HCT116 (cell line): ENCODE results near the gene GM2A. TPM values are rescaled to one million over a fixed set of nuclear protein-coding genes. Genes with fewer than 3 reads are reported as not detected.

Source experiments
- ATAC-seq: fragments of 200-7000 bp; cut with Tn5 transposase; 2 replicates; pipeline ENCODE4 v1.9.1; 2020; ENCODE audit warnings: mild to moderate bottlenecking, moderate library complexity
- BruUV-seq: library from RNA; stranded (reverse); fragments of 400-500 nt; replicated peaks from 2 replicates; lab custom pipeline; 2021; lab: Mats Ljungman, UMichigan
- CTCF ChIA-PET: fragments of 300-600 bp; sonication (Branson Sonifier 250); formaldehyde crosslinking; loops from one replicate; lab custom pipeline; 2021; ENCODE audit warnings: antibody characterized with exemption; lab: Charles Lee
- POLR2A ChIA-PET: fragments of 300-600, 350-600 bp; sonication (Branson Sonifier 250); formaldehyde crosslinking; loops from one replicate; lab custom pipeline; 2021; ENCODE audit warnings: antibody characterized with exemption; lab: Charles Lee
- RAD21 ChIA-PET, 2 experiments: fragments of 300-600 bp; sonication (Branson Sonifier 250); formaldehyde crosslinking; loops; one replicate each; lab custom pipeline; 2023; ENCODE audit warnings: low total read pairs in 2 of 2; ENCODE audit not compliant: uncharacterized antibody in 2 of 2, unreplicated experiment in 2 of 2, low non-redundant PET in 1 of 2; lab: Charles Lee
- DNase-seq: peaks from one replicate; pipeline ENCODE4 v3.0.0-alpha.2; 2010; ENCODE audit warnings: low read depth, low spot score
- H2AFZ ChIP-seq: fragments of 200-600 bp; shearing (Covaris generic), sonication (generic); 2 replicates; pipeline ENCODE4 v1.6.1; 2017; ENCODE audit warnings: low read depth, mixed run types, mixed read lengths, antibody characterized with exemption, low read length; ENCODE audit not compliant: poor library complexity, severe bottlenecking
- H3K27ac ChIP-seq: 2 replicates; pipeline ENCODE4 v1.5.1; 2012; ENCODE audit warnings: low read depth, low read length
- H3K27me3 ChIP-seq: fragments of 200-600 bp; sonication (generic); 2 replicates; pipeline ENCODE4 v1.6.1; 2016; ENCODE audit warnings: mixed run types, low read length, mixed read lengths; ENCODE audit not compliant: insufficient read depth
- H3K36me3 ChIP-seq, 2 experiments: fragments of 200-500 bp in 1 of 2; fragments of 200-600 bp in 1 of 2; sonication (Bioruptor generic) in 1 of 2; sonication (generic) in 1 of 2; 2 replicates each; pipeline versions ENCODE4 v1.5.1 to v1.6.1; 2014 to 2016; ENCODE audit warnings: low read length in 2 of 2, inconsistent platforms in 1 of 2, mixed read lengths in 1 of 2, mixed run types in 1 of 2; ENCODE audit not compliant: insufficient read depth in 2 of 2, control insufficient read depth in 1 of 2
- H3K4me1 ChIP-seq, 2 experiments: fragments of 200-600 bp in 1 of 2; sonication (generic) in 1 of 2; 2 replicates each; pipeline versions ENCODE4 v1.5.1 to v1.6.1; 2012 to 2017; ENCODE audit warnings: low read length in 2 of 2, inconsistent platforms in 1 of 2, mild to moderate bottlenecking in 1 of 2, mixed read lengths in 1 of 2, mixed run types in 1 of 2, moderate library complexity in 1 of 2; ENCODE audit not compliant: insufficient read depth in 2 of 2, control insufficient read depth in 1 of 2
- H3K4me2 ChIP-seq: fragments of 200-600 bp; sonication (generic); 2 replicates; pipeline ENCODE4 v1.6.1; 2017; ENCODE audit warnings: mixed run types, low read length, mixed read lengths
- H3K4me3 ChIP-seq, 2 experiments: fragments of 200-600 bp in 1 of 2; sonication (generic) in 1 of 2; replicated peaks in 1 of 2; 2 replicates each; pipeline ENCODE4 v1.5.1; 2011 to 2016; ENCODE audit warnings: low read length in 2 of 2, control low read depth in 1 of 2, low read depth in 1 of 2, mild to moderate bottlenecking in 1 of 2, mixed read lengths in 1 of 2, mixed run types in 1 of 2
- H3K79me2 ChIP-seq: fragments of 200-600 bp; sonication (generic); 2 replicates; pipeline ENCODE4 v1.6.1; 2017; ENCODE audit warnings: mild to moderate bottlenecking, mixed run types, low read length, moderate library complexity, mixed read lengths; ENCODE audit not compliant: insufficient read depth
- H3K9ac ChIP-seq: fragments of 200-600 bp; sonication (generic); 2 replicates; pipeline ENCODE4 v1.6.1; 2016; ENCODE audit warnings: low read length, mixed read lengths
- H3K9me2 ChIP-seq: fragments of 200-600 bp; sonication (generic), shearing (Covaris generic); 2 replicates; pipeline ENCODE4 v1.6.1; 2017; ENCODE audit warnings: mixed run types, mild to moderate bottlenecking, moderate library complexity; ENCODE audit not compliant: insufficient read depth
- H3K9me3 ChIP-seq, 2 experiments: fragments of 200-500 bp in 1 of 2; fragments of 200-600 bp in 1 of 2; sonication (Bioruptor generic) in 1 of 2; sonication (generic) in 1 of 2; 2 replicates each; pipeline ENCODE4 v1.6.1; 2014 to 2017; ENCODE audit warnings: low read length in 2 of 2, mixed read lengths in 2 of 2, inconsistent platforms in 1 of 2, low read depth in 1 of 2, mild to moderate bottlenecking in 1 of 2, mixed run types in 1 of 2, moderate library complexity in 1 of 2; ENCODE audit not compliant: control insufficient read depth in 1 of 2, insufficient read depth in 1 of 2
- H4K20me1 ChIP-seq: fragments of 200-600 bp; sonication (generic), shearing (Covaris generic); 2 replicates; pipeline ENCODE4 v1.6.1; 2017; ENCODE audit warnings: mixed run types, mild to moderate bottlenecking, moderate library complexity; ENCODE audit not compliant: insufficient read depth
- CEBPB ChIP-seq: IDR thresholded peaks from 2 replicates; pipeline ENCODE4 v1.6.1; 2012; ENCODE audit warnings: low read depth
- CTCF ChIP-seq, 3 experiments: fragments of 200-600 bp in 1 of 3; sonication (generic) in 1 of 3; IDR thresholded peaks in 2 of 3; conservative IDR thresholded peaks in 1 of 3; 2 replicates each; pipeline ENCODE4 v1.5.1; 2012 to 2017; ENCODE audit warnings: low read depth in 2 of 3, low read length in 2 of 3, antibody characterized with exemption in 1 of 3, borderline replicate concordance in 1 of 3, control low read depth in 1 of 3, mild to moderate bottlenecking in 1 of 3, mixed read lengths in 1 of 3, mixed run types in 1 of 3, moderate library complexity in 1 of 3; ENCODE audit not compliant: insufficient read depth in 1 of 3
- EGR1 ChIP-seq: IDR thresholded peaks from 2 replicates; pipeline ENCODE4 v1.6.1; 2012; ENCODE audit warnings: low read depth
- ELF1 ChIP-seq: IDR thresholded peaks from 2 replicates; pipeline ENCODE4 v1.6.1; 2012; ENCODE audit warnings: low read depth, borderline replicate concordance
- EZH2 ChIP-seq: fragments of 200-600 bp; sonication (generic); IDR thresholded peaks from 2 replicates; pipeline ENCODE4 v1.6.1; 2017; ENCODE audit warnings: antibody characterized with exemption, mixed run types
- EZH2phosphoT487 ChIP-seq: fragments of 200-600 bp; IDR thresholded peaks from 2 replicates; pipeline ENCODE4 v1.6.1; 2018; ENCODE audit warnings: antibody characterized with exemption, borderline replicate concordance
- FOSL1 ChIP-seq: IDR thresholded peaks from 2 replicates; pipeline ENCODE4 v1.6.1; 2012; ENCODE audit warnings: low read depth
- MAX ChIP-seq: IDR thresholded peaks from 2 replicates; pipeline ENCODE4 v1.6.1; 2012
- POLR2AphosphoS5 ChIP-seq: IDR thresholded peaks from 2 replicates; pipeline ENCODE4 v1.6.1; 2011; ENCODE audit warnings: mild to moderate bottlenecking, low read depth, low read length, moderate library complexity
- RAD21 ChIP-seq: IDR thresholded peaks from 2 replicates; pipeline ENCODE4 v1.6.1; 2012; ENCODE audit warnings: low read depth, mild to moderate bottlenecking
- REST ChIP-seq: IDR thresholded peaks from 2 replicates; pipeline ENCODE4 v1.6.1; 2012; ENCODE audit warnings: low read depth
- SIN3A ChIP-seq: IDR thresholded peaks from 2 replicates; pipeline ENCODE4 v1.6.1; 2012; ENCODE audit warnings: low read depth
- SRF ChIP-seq: IDR thresholded peaks from 2 replicates; pipeline ENCODE4 v1.6.1; 2012; ENCODE audit warnings: low read depth
- TCF7L2 ChIP-seq: IDR thresholded peaks from 2 replicates; pipeline ENCODE4 v1.7.0; 2011; ENCODE audit warnings: borderline replicate concordance, inconsistent platforms; ENCODE audit not compliant: insufficient read depth, insufficient read length; ENCODE audit errors: extremely low read depth
- YY1 ChIP-seq: IDR thresholded peaks from 2 replicates; pipeline ENCODE4 v1.6.1; 2011; ENCODE audit warnings: low read length, low read depth, moderate library complexity, mild to moderate bottlenecking; ENCODE audit not compliant: insufficient replicate concordance; ENCODE audit errors: extremely low read depth
- ZBTB33 ChIP-seq: IDR thresholded peaks from 2 replicates; pipeline ENCODE4 v1.6.1; 2011; ENCODE audit warnings: mild to moderate bottlenecking, low read length, moderate library complexity; ENCODE audit not compliant: insufficient replicate concordance; ENCODE audit errors: extremely low read depth
- ZFX ChIP-seq: fragments of 450-650 bp; IDR thresholded peaks from 2 replicates; pipeline ENCODE4 v1.6.1; 2017
- ZNF274 ChIP-seq: fragments of 200-500 bp; sonication (Bioruptor generic); IDR thresholded peaks from 2 replicates; pipeline ENCODE4 v1.6.1; 2014; ENCODE audit warnings: mild to moderate bottlenecking, low read depth, low read length, inconsistent platforms
- intact Hi-C: fragments of 100-400 bp; cut with micrococcal nuclease; formaldehyde crosslinking; loops from 2 replicates; pipeline ENCODE4 v1.10.0; 2022
- total RNA-seq: library from RNA; stranded (reverse); gene quantifications from one replicate; pipeline ENCODE4 v1.2.1, GENCODE V29; 2021; ENCODE audit not compliant: unreplicated experiment

GM2A gene
- total RNA-seq, 1 experiment from 2014 or later: 25.0 TPM

- no peaks in the 10 kb centered on the region for H3K27me3 ChIP-seq
- no peak overlapping the region for H3K4me2 ChIP-seq
- DNase-seq (no peak), ATAC-seq (no peak)
- H3K9me3 ChIP-seq: no peaks in the 10 kb centered on the region
- TF ChIP-seq CTCF (IDR thresholded peaks at IDR 0.05 in 2 of 3, conservative IDR thresholded peaks at IDR 0.05 in 1 of 3; ENCODE audit: borderline replicate concordance in 1 of 3, insufficient read depth in 1 of 3, low read depth in 2 of 3, low read length in 2 of 3) (no peak), EGR1 (no peak), MAX (no peak), SRF (no peak), FOSL1 (no peak), CEBPB (no peak), ZNF274 (no peak), RAD21 (no peak), YY1 (no peak), POLR2AphosphoS5 (no peak), ZBTB33 (no peak), EZH2 (no peak), SIN3A (no peak), ZFX (no peak), ELF1 (no peak), EZH2phosphoT487 (no peak), TCF7L2 (no peak), REST (no peak)
- no peaks in the 10 kb centered on the region for H3K9me2 ChIP-seq
- H3K79me2 ChIP-seq: no peaks in the 10 kb centered on the region
- ChIA-PET POLR2A (no interaction called here), RAD21 (no interaction called here), CTCF (interaction anchor here (0.6 kb wide), 1 partner anchor 311 kb away, joined by 3 read pairs; no protein-coding TSS in a partner anchor)
- no peak overlapping the region for H3K4me3 ChIP-seq
- H3K36me3 ChIP-seq: no peaks in the 10 kb centered on the region
- no peak overlapping the region for H2AFZ ChIP-seq
- BruUV-seq: no TSS peak
- no peaks in the 10 kb centered on the region for H4K20me1 ChIP-seq
- H3K27ac ChIP-seq: no peak overlapping the region
- intact Hi-C loops: loop anchor here (10.0 kb wide), 1 partner anchor 181 kb away; no protein-coding TSS in a partner anchor
- H3K9ac ChIP-seq: no peak overlapping the region
- no peaks in the 10 kb centered on the region for H3K4me1 ChIP-seq
Observed at GRCh38 chr5:151313357-151313756, 60.4 kb downstream of the GM2A start.
